Activated CD4-positive, CD25-positive, alpha-beta regulatory T cell (primary cell): ENCODE measurements around the gene ORAI2.
"Not testable (repeated sequence)": the region's sequence is repeated elsewhere in the genome, so short reads cannot be mapped to it uniquely, and the experiment has no call there.

Experiments used
- DNase-seq, 4 experiments: peaks; one replicate each; lab custom pipeline; 2025; lab: John Stamatoyannopoulos, UW

ORAI2 gene

DNA sequence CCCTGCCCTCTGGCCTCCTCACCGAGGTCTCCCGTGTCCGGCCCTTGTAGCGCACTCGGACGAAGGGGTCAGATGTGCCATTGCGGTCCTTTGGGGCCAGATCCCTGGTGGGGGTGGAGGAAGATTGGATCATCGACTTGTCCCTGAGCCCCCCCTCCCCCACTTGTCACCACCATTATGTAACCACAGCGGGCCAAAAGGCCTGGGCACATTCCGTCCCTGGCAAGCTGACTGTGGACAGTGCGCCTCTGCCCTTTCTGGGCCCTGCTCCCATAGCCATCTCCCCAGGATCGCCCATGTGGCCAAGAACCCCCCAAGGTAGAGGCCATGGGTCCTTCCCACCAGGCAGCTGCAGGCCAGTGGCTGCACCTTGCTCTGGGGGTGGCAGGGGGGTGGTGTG lies 69.8 kb downstream of the ORAI2 start:
- not testable (repeated sequence) for DNase-seq

DNA sequence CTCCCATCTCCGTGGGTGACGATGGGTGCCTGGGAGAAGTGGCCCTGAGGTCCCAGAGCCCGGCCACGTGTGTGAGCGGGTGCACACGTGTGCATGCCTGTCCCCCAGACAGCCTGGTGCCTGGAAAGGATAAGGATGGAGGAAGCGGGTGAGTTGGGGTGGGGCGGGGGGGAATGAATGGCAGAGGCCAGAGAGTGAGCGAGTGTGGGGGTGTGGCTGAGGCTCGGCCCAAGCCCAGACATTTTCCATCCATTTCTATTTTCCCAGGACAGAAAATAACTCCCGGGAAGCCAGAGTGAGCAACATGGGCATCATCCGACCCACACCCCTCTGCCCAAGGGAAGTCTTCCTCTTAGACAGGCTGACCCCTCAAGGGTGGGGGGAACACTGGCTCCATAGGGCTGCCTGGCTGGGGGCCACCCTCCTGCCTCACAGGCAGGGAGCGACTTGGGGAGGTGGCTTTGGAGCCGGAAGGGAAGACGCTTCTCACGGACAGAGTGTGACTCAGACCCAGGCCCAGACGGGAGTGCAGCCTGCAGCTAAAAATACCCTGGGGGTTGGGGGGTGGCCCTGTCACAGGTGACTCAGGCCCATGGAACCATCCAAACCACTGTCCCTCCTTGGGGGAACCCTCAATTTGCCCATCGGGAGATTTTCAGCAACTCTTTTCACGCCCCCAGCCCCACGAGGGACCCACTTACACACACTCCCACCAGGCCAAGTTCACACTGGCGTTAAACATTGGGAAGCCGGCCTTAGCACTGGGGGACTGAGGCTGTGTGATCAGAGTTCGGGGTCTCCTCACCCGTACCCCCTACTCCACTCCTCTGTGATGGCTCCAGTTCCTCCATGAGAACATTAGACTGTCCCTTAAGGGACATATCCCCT lies 72.2 kb downstream of the ORAI2 start:
- not testable (repeated sequence) for DNase-seq
